HuH-7 (cell line): ENCODE data around the gene RAP1GAP2.
"Not testable (repeated sequence)": the region's sequence is repeated elsewhere in the genome, so short reads cannot be mapped to it uniquely, and the experiment has no call there.

Experiments
- DNase-seq: peaks from one replicate; pipeline ENCODE4 v3.0.0; 2011; ENCODE audit warnings: low spot score

Gene RAP1GAP2

DNA sequence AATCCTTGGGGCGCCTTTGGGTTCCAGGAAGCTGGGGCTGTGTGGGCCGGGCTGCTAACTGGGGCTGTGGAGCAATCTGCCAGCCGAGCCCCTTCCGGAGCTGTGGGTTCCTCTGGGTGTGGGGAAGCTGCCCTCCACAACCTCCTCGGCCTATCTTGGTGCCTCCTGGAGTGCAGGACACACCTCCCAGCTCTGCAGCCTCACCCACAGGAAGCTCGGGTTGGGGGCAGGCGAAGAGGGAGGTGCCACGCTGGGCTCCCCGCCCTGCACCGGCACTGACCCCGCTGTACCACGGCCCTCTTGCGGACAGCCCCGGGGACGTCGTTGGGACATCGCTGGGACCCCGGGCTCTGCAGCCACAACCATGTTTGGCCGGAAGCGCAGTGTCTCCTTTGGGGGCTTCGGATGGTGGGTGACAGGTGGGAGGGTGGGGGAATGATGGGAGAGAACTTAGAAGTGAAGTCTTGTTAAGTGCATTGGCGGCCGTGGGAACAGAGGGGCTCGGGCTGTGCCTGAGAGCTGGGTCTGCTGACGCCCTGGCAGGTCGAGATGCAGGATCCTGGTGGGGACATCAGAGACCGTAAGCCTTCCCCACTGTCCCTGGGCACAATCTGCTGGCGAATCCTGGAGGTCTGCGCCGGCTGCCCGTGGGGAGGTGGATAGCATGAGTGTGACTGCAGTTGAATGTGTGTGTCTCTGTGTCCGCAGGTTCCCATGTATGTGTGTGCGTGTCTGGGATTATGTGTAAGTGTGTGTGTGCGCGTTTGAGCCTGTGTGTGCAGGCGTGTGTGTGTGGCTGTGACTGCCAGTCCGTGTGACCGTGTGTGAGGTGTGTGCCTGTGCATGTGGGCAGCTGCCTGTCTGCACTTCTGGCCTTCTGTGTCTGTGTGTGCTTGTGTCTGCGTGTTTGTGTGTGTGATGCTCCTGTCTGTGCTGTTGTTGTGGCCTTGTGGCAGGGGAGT, at the start of gene RAP1GAP2:
Gene RAP1GAP2, plus strand, starts transcription at position 275 of the 962 bp plus-strand sequence. Its CDS starts 90 bp downstream, at position 365.
- DNase-seq, result no peak

DNA sequence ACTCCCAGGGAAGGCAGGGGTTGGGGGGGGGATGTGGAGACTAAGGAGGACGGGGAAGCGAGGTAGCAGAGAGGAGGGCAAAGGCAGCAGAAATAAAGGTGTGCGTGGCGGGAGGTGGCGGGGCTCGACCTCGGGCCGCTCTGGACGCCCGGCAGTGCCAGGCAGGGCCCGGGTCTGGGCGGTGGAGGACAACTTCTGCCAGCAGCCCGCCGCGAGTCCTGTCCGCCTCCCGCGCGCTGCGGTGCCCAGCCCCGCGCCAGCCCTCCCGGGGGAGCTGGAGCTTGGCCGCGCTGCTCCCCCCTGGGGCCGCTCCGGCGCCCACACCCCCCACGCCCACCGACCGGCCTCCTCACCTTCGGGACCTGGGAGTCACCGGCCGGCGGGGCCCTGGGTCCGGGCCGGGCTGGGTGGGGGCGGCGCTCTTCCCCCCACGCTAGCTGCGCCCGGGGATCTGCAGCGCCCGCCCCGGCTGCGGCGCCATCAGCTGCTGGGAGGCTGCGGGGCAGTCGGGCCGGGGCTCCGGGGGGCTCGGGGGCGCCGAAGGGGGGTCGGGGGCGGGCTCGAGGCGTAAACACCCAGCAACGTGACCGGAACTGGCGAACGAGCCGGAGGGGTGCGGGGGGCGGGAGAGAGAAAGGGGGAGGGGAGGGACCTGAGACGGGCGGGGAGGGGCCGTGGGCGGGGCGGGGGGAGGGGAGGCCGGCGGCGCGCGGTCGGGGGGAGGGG, 47.0 kb upstream of the RAP1GAP2 start, which contains the start of gene CCDC92B:
Gene CCDC92B, minus strand, starts transcription at position 595 of the 726 bp plus-strand sequence. CDS start 14,507 bp downstream, outside the sequence.
- no peak for DNase-seq

DNA sequence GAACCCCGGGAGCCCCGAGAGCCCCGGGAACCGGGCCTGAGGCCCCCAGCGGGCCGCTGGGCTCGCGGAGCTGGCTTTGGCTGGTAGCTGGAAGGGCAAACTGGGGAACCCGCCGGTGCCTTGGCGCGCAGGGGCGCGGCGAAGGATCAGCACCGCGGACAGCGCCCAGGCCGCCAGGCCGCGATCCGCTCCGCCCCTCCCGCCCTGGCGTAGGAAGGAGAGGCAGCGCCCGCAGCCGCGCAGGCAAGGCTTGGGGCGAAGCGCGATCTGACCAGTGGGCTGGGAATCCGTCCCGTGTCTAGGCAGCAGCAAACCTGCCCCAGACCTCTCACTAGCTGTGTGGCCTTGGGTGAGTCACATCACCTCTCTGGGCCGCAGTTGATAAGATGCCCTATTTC, 46.5 kb upstream of the RAP1GAP2 start:
- peak; percentile 80 for DNase-seq

DNA sequence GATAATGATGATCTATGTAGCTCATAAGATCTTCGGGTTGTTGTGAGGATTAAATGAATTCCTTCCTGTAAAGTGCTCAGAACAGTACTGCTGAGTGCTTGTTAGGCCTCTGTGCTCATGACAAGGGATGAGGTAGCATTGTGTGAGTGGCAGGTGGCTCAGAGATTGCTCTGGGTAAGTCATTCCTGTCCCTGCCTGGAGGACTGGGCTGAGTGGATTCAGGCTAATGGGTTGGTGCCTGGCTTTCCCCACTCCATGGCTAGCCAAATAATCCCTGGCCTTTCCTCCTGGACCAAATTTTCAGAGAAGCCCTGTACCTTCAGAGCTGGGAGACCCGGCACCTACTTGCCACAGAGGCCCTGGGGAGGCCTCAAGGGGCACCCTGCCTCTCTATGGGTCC, 45.5 kb upstream of the RAP1GAP2 start:
- no peak for DNase-seq

DNA sequence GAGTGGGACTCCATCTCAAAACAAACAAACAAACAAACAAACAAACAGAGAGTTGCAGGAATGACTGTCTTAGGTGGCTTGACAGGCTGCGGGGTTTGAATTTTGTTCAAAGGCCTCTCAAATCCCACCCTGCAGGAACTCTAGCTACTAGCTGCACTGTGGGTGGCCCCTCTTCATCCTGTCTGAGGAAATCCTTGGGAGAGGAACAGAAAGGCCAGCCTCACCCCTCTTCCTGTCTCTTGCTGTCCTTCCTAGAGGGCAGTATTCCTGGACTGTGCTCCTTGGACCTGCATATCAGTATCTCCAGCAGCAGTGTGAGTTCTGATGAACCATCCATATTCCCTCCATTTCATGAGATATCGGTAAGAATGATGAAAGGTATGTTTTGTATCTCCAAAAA, 44.7 kb upstream of the RAP1GAP2 start:
- no peak for DNase-seq

DNA sequence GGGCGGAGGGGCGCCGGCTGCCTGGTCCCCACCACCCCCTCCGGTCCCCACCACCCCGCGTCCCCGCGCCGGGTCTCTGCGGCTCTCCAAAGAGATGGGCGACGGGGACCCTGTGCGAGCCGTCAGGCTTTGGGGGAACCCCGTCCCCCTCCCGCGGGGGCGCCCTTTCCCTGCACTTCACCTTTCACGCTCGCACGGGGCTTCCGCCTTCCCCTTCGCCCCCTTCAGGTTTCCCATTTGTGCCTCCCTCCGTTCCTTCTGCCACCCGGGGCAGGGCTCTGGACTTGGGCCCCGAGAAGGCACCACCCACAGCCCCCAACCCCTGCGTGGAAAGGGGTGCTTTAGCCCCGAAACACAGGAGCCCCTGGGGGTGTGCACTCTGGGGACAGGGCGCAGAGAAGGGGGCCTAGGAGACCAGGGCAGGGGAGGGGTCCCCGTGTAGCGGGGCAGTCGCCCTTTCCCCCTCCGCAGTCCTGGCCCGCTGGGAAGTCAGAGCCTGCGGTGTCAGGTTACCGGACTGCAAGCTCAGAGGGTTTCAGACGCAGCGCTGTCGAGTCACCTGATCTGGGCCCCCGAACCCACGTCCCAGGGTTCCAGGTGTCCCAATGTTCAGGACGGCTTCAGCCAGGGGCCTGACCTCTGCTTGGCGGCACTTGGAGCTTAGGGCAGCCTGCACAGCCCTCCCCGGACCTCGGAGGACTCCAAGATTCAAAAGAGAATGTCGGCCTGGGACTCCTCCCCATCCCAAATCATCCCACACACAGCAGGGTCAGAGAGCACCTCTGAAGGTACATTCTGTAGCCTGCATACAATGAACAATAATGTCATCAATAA, 40.1 kb upstream of the RAP1GAP2 start:
- peak; percentile 59 for DNase-seq

DNA sequence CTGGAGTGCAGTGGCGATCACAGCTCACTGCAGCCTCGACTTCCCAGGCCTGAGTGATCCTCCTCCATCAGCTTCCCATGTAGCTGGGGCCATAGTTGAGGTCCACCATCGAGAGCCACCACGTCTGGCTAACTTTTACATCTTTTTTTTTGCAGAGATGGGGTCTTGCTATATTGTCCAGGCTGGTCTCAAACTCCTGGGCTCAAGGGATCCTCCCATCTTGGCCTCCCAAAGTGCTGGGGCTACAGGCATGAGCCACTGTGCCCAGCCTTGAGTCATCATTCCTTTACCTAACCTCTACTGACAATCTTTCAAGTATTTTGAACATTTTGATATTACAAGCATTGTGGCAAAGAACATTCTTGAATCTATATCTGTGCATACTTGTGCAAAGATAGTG, 37.4 kb upstream of the RAP1GAP2 start:
- DNase-seq, result no peak

DNA sequence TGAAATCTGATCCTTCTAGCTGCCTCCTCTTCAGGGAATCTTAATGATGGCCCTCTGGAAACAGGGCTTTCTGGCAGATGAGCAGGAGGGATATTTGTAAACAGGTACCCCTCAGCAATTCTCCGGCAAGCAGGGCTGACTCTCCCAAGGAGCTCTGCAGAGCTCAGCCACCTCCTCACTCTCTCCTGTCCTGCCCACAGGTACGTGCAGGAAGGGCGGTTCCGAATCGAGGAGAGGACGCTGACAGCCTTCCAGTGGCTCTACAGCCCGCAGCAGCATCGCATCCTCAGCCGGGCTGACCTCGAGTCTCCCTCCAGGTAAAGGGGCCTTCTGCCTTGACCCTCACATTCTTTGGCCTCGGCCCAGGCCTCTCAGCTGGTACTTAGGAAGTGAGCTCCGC, 26.1 kb upstream of the RAP1GAP2 start:
- no peak for DNase-seq

DNA sequence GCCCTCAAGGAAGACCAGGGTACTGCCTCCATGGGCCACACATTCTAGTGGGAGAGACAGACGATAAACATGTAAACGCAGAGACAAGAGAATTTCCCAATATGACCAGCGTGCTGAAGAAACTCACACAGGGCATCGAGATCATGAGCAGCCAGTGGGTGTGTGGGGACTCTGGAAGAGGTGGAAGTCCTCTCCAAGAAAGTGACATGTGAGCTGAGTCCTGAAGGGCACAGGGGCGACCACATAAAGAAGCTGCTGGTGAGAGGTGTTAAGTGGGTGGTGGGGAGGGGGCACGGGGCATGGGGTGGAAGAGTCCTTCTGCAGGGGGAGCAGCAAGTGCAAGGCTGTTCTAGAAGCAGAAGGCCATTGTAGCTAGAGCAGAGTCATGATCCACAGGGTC, 21.0 kb upstream of the RAP1GAP2 start:
- no peak for DNase-seq

DNA sequence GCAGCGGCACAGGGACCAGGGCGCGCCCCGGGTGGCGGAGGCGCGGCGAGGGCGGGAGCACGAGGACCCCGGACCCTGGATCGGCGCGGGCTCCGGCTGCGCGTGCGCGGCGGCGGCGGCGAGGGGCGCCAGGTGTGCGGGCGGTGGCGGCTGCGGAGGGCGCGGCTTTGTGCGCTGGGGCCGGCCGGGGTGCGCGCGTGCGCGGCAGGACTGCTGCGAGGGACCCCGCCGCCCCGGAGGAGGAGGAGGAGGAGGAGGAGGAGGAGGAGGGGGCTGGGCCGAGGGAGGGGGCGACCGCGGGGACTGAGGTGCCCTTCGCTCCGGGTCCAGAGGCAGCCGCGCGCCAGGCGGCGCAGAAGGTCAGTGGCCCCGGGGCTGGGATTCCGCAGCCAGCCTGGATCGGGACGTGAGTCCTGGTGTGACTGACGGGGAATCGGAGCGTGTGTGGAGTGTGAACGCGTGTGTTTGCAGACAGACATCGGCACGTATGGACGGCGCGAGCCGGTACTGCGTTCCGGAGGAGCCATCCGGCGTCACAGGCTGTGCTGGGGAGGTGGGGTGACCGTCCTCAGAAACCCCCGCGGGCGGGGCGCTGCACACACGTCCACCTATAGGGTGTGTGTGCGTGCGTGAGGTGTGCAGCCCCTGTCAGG, 19.5 kb upstream of the RAP1GAP2 start:
- DNase-seq, result peak; percentile 42

DNA sequence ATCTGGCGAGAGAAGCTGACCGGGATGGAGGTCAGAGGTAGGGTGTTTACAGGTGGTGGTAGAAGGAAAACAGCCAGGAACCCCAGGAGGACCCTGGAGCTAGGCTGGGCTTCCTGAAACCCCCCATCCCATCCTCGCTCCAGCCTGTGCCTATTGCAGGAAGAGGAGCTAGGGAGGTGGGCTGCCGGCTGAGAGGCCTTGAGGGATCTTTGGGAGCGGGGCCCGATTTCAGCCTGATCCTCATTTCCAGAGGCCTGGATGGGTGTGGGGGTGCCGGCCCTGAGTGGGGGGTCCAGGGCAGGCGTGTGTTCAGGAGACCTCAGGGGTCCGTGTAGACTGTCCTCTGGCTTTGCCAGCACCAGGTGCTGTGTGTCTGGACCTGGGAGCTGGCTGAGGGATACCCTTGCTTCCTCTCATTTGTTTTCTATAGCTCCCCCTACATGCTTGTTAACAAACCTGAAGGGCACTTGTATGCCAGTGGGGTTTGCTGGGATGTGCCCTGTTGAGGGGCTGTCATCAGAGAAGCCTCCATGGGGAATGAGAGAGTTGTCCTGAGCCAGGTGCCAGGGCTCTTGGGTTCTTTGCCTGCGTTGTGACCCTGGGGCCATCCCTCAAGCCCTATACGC, 18.9 kb upstream of the RAP1GAP2 start:
- DNase-seq, result no peak

DNA sequence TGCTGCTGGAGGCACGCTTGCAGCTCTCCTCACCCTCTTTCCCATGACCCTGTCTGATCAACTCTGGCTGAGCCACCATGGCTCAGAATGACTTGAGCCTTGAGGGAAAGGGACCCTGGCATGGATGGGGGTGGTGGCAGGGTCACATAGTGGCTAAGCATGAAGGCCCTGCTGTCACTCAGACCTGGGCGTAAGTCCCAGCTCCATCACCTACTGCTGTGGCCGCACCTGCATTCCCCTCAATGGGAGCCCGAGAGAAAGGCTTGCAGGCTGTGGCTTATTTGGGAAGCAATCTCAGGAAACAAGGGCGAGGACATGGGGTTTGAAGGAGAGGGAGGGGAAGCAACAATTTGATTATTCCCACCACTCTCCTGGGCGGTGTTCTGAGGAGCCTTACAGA, 17.7 kb upstream of the RAP1GAP2 start:
- DNase-seq, result no peak

DNA sequence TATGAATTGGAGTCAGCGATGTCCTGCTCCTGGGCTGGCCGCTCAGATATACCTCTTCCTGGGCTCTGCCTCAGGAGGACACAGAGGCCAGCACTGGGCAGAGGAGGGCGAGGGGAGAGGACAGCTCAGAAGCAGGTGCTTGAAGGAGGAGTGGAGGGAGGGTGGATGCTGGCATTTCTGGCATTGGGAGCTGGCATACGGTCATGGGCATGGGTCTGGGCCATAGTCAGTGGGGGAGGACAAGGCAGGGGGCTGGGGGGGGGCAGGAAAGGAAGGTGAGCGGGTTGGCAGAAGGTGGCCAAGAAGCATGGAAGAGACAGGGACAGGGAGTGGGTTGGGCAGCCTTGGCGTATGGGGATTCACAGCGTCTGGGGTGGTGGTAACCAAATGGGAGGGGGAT, 16.7 kb upstream of the RAP1GAP2 start:
- no peak for DNase-seq

DNA sequence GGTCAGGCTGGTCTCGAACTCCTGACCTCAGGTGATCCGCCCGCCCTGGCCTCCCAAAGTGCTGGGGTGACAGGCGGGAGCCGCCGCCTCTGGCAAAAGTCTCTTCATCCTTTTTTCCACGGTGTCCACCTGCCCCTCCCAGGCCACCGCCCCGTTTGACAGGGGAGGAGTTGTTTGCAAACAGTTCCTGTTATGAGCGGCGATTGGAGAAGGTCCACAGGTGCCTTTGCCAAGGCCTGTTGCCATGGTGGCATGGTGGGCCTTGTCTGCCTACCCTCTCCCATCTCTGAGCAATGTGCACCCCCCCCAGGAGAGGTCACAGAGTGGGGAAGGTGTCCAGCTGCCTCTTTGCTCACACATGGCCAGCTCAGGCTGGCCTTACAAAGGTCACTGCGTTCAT, 16.0 kb upstream of the RAP1GAP2 start:
- no peak for DNase-seq

DNA sequence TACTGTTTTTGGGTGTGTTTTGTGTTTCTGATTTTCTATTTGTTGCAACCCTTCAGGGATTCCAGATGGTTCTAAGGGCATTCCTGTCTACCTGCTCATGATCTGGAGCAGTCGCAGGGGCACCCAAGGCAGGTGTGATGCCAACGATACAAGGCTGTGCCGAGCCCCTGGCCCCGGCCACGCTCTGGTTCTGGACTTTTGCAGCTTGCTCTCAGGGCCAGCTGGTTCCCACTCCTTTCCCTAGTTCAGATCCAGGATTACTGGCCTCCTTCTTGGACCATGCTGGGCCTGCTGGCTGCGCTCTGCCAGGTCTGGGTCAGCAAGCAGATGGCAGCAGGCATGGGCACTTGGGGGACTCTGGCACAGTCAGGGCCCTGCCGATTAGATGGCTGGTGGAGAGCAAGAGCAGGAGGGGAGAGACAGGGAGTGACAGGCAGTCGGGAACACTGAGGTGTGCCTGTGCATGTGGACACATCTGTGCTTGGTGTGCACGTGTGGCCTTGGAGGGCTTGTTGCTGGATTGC, 15.2 kb upstream of the RAP1GAP2 start:
- DNase-seq, result no peak

DNA sequence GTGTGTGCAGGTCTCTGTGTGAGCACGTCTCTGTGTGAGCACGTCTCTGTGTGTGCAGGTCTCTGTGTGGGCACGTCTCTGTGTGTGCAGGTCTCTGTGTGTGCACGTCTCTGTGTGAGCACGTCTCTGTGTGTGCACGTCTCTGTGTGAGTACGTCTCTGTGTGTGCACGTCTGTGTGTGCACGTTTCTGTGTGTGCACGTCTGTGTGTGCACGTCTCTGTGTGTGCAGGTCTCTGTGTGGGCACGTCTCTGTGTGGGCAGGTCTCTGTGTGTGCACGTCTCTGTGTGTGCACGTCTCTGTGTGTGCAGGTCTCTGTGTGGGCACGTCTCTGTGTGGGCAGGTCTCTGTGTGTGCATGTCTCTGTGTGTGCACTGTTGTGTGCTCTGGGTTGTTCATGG, 14.6 kb upstream of the RAP1GAP2 start:
- not testable (repeated sequence) for DNase-seq

DNA sequence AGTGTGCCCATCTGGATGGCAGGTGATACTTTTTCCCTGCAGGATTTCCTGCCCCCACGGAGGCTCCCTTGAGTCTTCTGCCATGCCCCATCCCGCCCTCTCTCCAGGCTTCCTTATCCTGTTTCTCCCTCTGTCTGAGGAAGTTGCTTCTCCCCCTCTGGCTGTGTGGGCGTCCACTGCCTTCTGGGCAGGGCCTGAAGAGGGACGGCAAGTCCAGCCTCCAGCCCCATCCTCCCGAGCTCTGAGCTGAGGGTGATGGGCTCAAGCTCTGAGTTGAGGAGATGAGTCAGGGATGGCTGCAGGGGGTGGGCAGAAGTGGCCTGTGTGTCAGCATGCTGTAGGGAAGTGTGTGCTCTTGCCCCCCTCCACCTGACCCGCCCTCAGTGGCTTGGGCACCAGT, 14.2 kb upstream of the RAP1GAP2 start:
- DNase-seq, result no peak

DNA sequence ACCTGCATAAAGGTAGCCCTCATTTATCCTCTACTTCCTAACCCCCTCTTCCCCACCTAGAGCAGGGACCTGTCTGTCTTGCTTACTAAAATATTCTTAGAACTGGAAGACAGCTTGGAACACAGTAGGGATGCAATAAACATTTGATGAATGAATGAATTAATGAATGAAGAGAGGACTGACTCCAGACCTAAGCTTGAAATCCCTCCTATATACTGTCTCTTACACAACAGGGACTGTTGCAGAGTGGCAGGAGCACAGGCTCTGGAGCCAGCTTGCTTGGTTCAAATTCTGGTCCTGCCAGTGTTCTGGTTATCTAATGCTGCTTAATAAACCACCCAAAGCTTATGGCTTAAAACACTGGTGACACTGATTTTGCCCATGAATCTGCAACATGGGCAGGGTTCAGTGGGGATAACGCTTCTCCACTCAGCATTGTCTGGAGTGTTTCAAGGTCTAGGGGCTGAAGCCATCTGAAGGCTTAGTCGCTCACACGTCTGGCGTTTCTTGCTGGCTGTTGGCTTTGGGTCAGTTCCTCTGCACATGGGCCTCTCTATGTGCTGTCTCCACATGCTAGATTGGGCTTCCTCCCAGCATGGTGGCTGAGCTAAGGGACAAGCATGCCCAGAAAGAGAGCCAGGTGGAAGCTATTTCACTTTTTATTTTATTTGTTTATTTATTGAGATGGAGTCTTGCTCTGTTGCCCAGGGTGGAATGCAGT, 12.8 kb upstream of the RAP1GAP2 start:
- no peak for DNase-seq

DNA sequence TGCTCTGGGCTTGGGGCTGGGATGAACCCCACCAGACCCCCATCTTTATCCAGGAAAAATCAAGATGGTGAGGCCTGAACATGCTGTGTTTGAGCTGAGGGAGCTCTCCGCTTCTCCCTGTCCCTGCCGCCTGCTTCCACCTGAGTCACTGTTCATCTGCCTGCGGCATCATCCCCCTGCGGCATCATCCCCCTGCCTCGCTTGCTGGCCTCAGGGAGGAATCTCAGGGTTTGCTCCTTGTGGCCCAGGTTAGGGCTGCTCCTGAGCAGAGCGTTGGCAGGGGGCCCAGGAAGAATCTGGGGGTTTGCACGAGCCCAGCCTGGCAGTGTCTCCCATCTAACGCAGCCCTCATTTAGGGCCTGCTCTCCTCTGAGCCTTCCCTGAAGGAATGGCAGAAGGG, 11.4 kb upstream of the RAP1GAP2 start:
- DNase-seq, result no peak

DNA sequence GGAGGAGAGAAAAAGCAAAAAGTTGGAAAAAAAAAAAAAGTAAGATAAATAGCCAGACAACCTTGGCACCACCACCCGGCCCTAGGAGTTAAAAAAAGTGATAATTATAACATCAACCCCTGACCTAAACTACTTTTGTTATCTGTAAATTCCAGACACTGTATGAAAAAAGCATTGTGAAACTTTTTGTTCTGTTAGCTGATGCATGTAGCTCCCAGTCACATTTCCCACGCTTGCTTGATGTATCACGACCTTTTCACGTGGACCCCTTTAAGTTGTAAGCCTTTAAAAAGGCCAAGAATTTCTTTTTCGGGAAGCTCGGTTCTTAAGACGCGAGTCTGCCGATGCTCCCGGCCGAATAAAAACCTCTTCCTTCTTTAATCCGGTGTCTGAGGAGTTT, 10.9 kb upstream of the RAP1GAP2 start:
- DNase-seq, result not testable (repeated sequence)
